NCI-H2081 (cell line): ENCODE results near the gene TLNRD1.

Experiments used
- DNase-seq, 2 experiments: peaks; one replicate each; lab custom pipeline; 2025; lab: John Stamatoyannopoulos, UW

The TLNRD1 gene

GRCh38 chr15:81002331-81003096, 1.8 kb downstream of the TLNRD1 start:
- DNase-seq, result no peak

GRCh38 chr15:81003097-81003350, 2.3 kb downstream of the TLNRD1 start:
- no peak for DNase-seq

GRCh38 chr15:81006124-81006523, 5.4 kb downstream of the TLNRD1 start:
- no peak for DNase-seq

GRCh38 chr15:81007428-81008064, 6.8 kb downstream of the TLNRD1 start:
- DNase-seq, result no peak

- DNase-seq, result no peak
Observed at GRCh38 chr15:81008312-81008711, 7.6 kb downstream of the TLNRD1 start.

GRCh38 chr15:81010086-81010485, 9.4 kb downstream of the TLNRD1 start:
- no peak for DNase-seq

GRCh38 chr15:81011593-81011992, 10.9 kb downstream of the TLNRD1 start:
- DNase-seq, result no peak

- DNase-seq, result no peak
Observed at GRCh38 chr15:81012588-81012987, 11.9 kb downstream of the TLNRD1 start.

- no peak for DNase-seq
Observed at GRCh38 chr15:81013396-81013929, 12.7 kb downstream of the TLNRD1 start.

GRCh38 chr15:81014446-81015093, 13.8 kb downstream of the TLNRD1 start:
- DNase-seq, result no peak

- DNase-seq, result no peak
Observed at GRCh38 chr15:81015621-81016488, 15.1 kb downstream of the TLNRD1 start.

GRCh38 chr15:81016489-81017068, 15.9 kb downstream of the TLNRD1 start:
- DNase-seq, result no peak

- DNase-seq, result no peak
Observed at GRCh38 chr15:81018197-81018596, 17.5 kb downstream of the TLNRD1 start.

- no peak for DNase-seq
Observed at GRCh38 chr15:81021321-81021720, 20.6 kb downstream of the TLNRD1 start.

GRCh38 chr15:81023483-81024264, 23.0 kb downstream of the TLNRD1 start:
- no peak for DNase-seq

GRCh38 chr15:81024265-81024872, 23.6 kb downstream of the TLNRD1 start:
- no peak for DNase-seq

- no peak for DNase-seq
Observed at GRCh38 chr15:81024936-81025335, 24.2 kb downstream of the TLNRD1 start.

GRCh38 chr15:81025721-81026370, 25.1 kb downstream of the TLNRD1 start:
- DNase-seq, result no peak

- no peak for DNase-seq
Observed at GRCh38 chr15:81026836-81027599, 26.3 kb downstream of the TLNRD1 start.
